HG02981 (cell line): ENCODE results near the gene GSG1L.

Source experiments
- ATAC-seq: cut with Tn5 transposase; IDR thresholded peaks from one replicate; pipeline ENCODE4 v1.9.1; 2021; ENCODE audit warnings: mild to moderate bottlenecking, moderate library complexity; ENCODE audit not compliant: unreplicated experiment

Gene GSG1L

DNA sequence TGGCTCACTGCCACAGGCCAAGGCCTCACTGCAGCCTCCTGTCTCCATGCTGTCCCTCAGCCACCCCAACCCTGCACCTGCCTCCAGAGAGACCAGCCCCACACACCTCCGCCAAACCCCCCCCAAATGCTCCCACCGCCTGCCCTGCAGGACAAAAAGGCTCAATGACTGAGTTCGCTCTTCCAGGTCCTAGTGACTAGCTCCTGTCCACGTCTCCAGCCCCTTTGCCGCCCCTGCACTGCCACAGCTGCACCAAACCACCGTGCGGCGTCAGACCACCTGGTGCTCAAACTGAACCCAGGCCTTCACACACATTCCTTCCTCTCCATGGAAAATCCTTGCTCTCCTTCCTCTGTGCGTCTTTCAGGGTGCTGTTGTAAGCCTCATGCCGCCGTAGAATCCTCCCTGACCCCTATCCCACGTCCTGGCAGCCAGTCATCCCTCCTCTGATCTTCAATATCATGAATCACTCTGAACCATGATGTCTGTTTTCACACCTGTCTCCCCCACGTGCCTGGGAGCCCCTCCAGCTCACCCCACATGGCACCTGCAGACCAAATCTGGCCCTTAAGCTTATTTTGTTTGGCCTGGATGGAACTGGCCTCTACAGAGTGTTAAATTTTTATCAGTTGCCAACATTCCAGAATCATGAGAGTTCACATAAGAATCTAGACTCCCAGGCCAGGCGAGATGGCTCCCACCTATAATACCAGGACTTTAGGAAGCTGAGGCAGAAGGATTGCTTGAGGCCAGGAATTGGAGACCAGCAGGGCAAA lies 4.3 kb upstream of the GSG1L start:
- no peak for ATAC-seq

DNA sequence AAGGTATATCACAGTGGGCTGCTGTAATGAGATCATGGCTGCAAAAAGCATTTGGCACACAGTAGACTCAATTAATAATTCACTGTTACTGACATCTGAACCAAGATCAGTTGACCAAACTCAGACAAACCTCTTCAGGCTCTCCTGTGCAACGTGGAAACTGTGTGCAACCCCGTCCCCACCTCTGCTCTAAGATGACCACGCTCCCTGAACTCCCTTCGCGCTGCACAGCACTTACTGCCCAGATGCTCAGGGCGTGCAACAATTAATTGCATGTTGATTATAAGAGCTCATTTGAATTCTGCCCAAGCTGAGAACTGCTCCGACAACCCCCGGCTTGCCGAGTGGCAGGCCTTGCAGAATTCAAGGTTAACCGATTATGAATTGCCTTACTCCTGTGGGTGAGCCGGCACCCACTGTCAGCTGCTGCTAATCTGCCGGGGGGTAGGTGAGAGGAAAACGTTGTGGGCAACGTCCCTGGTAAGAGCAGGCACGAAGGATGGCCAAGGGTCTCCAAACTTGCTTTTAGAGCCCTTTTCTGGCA lies 1.3 kb upstream of the GSG1L start:
- no peak for ATAC-seq

- no peak for ATAC-seq
Observed at GRCh38 chr16:28064150-28064549, 636 bp upstream of the GSG1L start.

DNA sequence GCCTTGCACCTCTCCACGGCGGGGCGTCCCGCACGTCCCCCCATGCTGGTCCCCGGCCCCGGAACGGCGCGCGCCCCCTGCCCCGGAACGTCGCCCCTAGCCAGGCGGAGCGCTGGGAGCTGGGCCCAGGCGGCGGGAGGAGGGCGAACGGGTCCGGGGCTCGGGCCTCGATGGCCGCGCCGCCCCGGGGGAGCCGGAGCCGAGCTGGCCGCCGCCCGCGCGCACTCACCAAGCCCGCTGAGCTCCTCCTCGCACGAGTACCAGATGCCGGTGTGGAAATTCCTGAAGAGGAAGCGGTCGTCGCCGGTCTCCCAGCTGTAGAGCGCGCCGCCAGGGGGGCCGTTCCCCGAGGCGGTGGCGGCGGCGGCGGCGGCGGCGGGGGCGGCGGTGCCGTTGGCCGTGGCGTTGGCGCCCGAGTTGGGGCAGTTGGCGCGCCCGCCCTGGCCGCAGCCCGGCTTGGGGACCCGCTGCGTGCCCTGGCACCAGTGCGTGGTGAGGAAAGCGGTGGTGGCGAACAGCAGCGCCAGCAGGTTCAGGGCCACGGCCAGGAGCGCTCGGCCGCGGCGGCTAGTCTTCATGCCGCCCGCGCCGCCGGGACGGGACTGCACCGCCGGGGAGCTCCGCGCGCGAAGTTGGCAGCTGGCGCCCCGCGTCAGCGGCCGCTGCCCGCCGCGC lies 530 bp downstream of the GSG1L start:
- no peak for ATAC-seq

DNA sequence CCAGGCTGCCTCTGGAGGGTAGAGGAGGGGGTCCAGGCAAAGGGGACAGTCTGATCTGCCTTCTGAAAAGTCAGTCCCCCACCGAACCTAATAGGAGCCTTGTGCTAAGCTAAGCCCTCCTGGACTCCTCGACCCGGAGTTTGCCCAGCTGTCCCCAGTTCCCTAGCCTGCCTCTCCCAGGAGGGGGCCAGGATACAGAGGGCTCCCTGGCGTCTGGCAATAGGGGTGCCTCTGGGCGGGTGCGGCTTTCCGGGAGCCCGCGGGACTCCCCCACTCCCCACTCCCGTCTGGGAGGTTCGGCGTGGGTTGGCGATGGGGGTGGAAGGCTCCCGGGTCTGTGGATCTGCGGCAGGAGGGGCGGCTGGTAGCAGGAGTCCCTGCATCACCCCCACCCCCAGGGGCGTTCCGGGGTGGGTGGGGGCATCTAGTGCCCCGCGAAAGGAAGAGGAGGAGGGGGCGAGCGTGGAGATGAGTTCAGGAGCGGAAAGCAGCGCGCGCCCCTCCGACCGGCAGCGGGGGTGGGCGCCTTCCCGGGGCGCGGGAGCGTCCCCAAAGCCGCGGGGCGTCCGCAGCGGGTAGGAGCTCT lies 1.2 kb downstream of the GSG1L start:
- no peak for ATAC-seq

GRCh38 chr16:28061352-28062101 lies 2.0 kb downstream of the GSG1L start:
- no peak for ATAC-seq

DNA sequence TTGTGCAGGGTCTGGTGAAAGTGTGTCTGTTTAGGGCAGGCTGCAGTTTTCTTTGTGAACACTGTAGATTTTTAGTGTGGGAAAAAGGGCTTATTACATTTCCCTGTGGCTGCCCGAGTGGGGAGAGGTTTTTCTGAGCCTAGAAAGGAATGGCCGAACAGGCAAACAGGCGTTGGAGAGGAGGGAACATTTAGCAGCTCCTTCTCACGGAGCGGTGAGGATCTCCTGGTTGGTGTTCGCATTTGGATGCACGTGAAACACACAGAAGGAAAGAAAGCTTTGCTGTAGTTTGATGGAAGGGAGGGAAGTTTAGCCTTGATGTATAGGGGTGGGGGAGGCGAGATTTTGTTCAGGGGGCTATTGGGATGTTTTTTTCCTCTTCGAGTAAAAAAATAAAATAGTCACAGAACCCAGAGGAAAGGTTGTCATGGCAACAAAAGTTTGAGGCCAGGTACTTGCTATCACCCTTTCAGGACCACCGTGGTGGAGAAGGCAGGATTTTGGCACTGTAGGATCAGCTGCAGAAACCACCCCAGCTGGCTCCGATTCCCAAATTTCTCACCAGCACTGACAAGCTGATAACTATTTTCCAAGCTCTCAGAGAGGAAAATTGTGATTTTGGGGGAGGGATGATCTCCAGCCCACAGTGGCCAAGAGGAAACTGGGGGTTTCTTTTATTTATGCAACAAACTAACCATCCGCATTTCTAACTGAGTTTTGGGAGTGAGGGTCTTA lies 3.5 kb downstream of the GSG1L start:
- ATAC-seq = no peak

DNA sequence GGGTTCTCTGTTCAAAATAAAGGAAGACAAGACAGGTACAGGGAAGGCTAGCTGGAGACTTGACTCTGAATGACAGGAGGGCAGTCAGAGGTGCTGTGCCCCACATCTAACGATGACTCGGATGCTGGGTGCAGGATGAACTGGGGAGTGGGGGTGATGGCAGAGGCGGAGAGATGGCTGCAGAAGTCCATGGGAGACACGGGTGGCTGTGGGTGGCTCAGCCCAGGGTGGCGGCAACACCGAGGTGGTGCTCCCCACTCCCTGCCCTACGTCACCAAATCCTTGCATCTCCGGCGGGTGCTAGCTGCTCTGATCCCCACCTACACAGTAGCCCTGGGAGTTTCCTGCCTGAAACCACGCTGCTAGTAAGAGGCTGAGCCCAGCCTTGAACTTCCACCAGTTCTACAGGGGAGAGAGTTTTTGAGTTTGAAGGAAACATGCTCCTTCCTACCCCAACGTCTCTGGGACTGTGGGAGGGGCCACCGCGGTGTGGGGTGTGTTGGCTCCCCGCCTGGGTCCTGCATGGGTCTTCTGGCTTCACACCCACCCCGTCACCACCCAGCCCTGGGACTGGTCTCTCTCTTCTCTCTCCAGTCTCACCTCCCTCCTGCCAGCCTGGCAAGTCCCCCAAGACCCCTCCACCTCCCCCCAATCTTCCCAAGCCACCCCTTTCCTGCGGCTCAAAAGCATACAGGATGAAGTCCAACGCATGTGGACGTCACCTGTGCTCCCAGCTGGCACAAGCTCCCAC lies 4.5 kb downstream of the GSG1L start:
- ATAC-seq = no peak

GRCh38 chr16:28057949-28058348 lies 5.6 kb downstream of the GSG1L start:
- no peak for ATAC-seq

DNA sequence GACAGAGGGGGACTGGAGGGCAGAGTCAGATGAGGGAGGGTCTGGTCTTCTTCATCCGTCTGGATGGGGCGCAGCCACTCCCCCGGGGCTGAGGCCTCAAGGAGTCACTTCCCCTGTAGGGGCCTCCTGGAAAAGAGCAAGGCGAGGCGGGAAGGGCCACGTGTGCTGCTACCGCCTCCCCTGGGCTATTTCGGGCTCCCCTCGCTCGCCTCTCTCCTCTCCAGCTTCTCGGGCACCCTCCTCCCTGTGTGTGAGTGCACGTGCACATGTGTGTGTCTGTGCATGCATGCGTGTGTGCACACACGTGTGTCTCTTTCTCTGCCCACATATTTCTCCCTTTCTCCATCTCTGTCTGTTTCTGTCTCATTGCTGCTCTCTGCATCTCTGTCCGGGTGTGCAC lies 10.1 kb downstream of the GSG1L start:
- ATAC-seq = no peak

- no peak for ATAC-seq
Observed at GRCh38 chr16:28052274-28053128, 11.0 kb downstream of the GSG1L start.

- ATAC-seq = no peak
Observed at GRCh38 chr16:28051486-28051885, 12.0 kb downstream of the GSG1L start.

- no peak for ATAC-seq
Observed at GRCh38 chr16:28042811-28043210, 20.7 kb downstream of the GSG1L start.

DNA sequence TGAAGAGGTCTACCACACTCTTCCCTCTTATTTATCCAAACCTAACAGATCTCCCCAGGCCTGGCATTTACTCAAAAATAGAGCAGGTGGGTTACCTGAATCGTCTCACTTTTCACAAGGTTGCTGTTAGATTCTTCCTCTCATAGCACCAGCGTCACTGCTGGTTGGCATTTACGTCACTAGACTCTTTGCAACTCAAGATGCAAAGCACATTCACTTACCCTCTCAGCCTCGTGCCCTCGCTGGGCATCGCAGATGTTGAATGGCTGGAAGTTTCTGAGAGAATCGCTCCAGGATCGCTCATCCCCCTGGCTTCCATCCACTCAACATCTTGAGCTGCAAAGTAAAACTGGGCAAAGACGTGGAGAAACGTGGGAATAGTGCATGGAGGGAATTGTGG lies 21.9 kb downstream of the GSG1L start:
- no peak for ATAC-seq

GRCh38 chr16:28040039-28040438 lies 23.5 kb downstream of the GSG1L start:
- no peak for ATAC-seq

- no peak for ATAC-seq
Observed at GRCh38 chr16:28039493-28039892, 24.0 kb downstream of the GSG1L start.

DNA sequence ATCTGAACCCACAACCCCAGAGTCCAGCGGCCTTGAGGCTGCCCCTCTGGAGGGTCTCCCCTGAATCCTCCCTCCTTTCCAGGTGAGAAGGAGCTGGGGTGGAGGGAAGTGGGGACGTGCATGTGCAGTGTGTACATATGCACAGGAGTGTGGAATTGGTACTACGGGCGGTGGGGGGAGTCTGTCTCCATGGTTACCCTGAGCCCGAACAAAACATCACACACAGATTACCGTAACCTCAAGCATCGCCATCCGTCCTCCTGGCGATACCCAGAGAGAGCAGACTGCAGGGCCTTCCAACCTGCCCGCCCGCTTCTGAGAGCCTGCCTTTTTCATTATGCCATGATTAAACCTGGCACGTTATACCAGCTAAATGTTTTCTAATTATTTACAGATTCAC lies 25.1 kb downstream of the GSG1L start:
- no peak for ATAC-seq

- no peak for ATAC-seq
Observed at GRCh38 chr16:28035866-28036393, 27.6 kb downstream of the GSG1L start.

GRCh38 chr16:28033870-28034269 lies 29.6 kb downstream of the GSG1L start:
- ATAC-seq = no peak
